Measurements from ENCODE around the gene CD99L2. TPM values are rescaled to one million over a fixed set of nuclear protein-coding genes. Genes with fewer than 3 reads are reported as not detected.

CD99L2 gene
- total RNA-seq, 1 experiment from 2014 or later, result 7.3 TPM

DNA sequence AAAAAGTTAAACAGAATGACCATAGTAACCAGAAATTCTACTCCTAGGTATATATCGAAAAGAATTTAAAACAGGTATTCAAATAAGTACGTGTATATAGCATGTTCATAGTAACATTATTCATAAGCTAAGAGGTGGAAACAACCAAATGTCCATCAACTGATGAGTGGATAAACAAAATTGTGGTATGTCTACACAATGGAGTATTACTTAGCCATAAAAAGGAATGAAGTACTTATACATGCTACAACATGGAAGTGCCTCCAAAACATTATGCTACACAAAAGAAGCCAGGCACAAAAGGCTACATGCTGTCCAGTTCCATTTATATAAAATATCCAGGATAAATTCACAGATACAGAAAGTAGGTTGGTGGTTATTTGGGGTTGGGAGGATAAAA lies 76.5 kb downstream of the CD99L2 start:
- TF ChIP-seq, protein P1, sequence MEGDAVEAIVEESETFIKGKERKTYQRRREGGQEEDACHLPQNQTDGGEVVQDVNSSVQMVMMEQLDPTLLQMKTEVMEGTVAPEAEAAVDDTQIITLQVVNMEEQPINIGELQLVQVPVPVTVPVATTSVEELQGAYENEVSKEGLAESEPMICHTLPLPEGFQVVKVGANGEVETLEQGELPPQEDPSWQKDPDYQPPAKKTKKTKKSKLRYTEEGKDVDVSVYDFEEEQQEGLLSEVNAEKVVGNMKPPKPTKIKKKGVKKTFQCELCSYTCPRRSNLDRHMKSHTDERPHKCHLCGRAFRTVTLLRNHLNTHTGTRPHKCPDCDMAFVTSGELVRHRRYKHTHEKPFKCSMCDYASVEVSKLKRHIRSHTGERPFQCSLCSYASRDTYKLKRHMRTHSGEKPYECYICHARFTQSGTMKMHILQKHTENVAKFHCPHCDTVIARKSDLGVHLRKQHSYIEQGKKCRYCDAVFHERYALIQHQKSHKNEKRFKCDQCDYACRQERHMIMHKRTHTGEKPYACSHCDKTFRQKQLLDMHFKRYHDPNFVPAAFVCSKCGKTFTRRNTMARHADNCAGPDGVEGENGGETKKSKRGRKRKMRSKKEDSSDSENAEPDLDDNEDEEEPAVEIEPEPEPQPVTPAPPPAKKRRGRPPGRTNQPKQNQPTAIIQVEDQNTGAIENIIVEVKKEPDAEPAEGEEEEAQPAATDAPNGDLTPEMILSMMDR (conservative IDR thresholded peaks at IDR 0.05), result no peak
- WGBS (ENCODE audit: extremely low coverage, insufficient read length, low lambda C conversion rate), result no CpG with 5 or more reads among the region's 2 CpGs

More for the DNA sequence above, 76.5 kb downstream of the CD99L2 start:
- no peak for DNase-seq
- H3K9ac ChIP-seq (ENCODE audit: extremely low read depth, insufficient read length, low read length), result no peak overlapping the region
- no peaks in the 10 kb centered on the region for H3K79me2 ChIP-seq (ENCODE audit: insufficient read depth, low read length)
- H3K23me2 ChIP-seq (ENCODE audit: insufficient read length, low read depth, low read length, poor library complexity, severe bottlenecking), result no peaks in the 10 kb centered on the region
- H4K5ac ChIP-seq (ENCODE audit: insufficient read length, low read depth, low read length), result no peak overlapping the region
- no peak overlapping the region for H2BK12ac ChIP-seq (ENCODE audit: insufficient read length, low read depth, low read length)
- no peak overlapping the region for H3K23ac ChIP-seq (ENCODE audit: insufficient read length, low read depth, low read length)
- no peak overlapping the region for H3K4ac ChIP-seq (ENCODE audit: low read depth, low read length)
- no peak overlapping the region for H2BK20ac ChIP-seq (ENCODE audit: low read depth, low read length, poor library complexity, severe bottlenecking)
- H2BK120ac ChIP-seq (ENCODE audit: low read depth, low read length, poor library complexity, severe bottlenecking), result no peak overlapping the region
- no peak overlapping the region for H4K8ac ChIP-seq (replicated peaks; ENCODE audit: insufficient read length, low read depth, low read length)
- no peak overlapping the region for H3K18ac ChIP-seq (ENCODE audit: insufficient read length, low read depth, low read length)
- Mint-ChIP-seq H3K36me3 (ENCODE audit: insufficient read depth in 1 of 3, low read depth in 3 of 3) (peaks cover 35 to 50% (median 35%) of the 10 kb centered on the region in 3 experiments), H3K4me1 (no peaks in the 10 kb centered on the region), H3K9me3 (peaks cover 50 to 68% of the 10 kb centered on the region in 2 experiments), H3K4me3 (no peak overlapping the region), H3K27me3 (ENCODE audit: low read depth) (no peaks in the 10 kb centered on the region), H3K27ac (no peak overlapping the region)
- no peaks in the 10 kb centered on the region for H3K27me3 ChIP-seq (ENCODE audit: insufficient read depth, low read length)
- no peak overlapping the region for H3K14ac ChIP-seq (ENCODE audit: insufficient read depth, low read length)
- no peak overlapping the region for H3T11ph ChIP-seq (ENCODE audit: low read length)
- no peak overlapping the region for H4K91ac ChIP-seq (ENCODE audit: insufficient read length, low read depth, low read length)
- H3K9me3 ChIP-seq (ENCODE audit: control insufficient read depth, low read depth, low read length), result no peaks in the 10 kb centered on the region
- H3K4me1 ChIP-seq (ENCODE audit: insufficient read depth, low read length), result no peaks in the 10 kb centered on the region
- H2BK5ac ChIP-seq (ENCODE audit: insufficient read length, low read length), result no peak overlapping the region
- no peak overlapping the region for H2AK5ac ChIP-seq (ENCODE audit: insufficient read length, low read length)
- H2BK15ac ChIP-seq (ENCODE audit: low read depth, low read length), result no peak overlapping the region
- H2AFZ ChIP-seq (ENCODE audit: low read length), result no peak overlapping the region
- H3K79me1 ChIP-seq (ENCODE audit: insufficient read depth, low read depth, low read length, poor library complexity, severe bottlenecking), result no peaks in the 10 kb centered on the region
- H4K20me1 ChIP-seq (ENCODE audit: control insufficient read depth, insufficient read depth, insufficient read length), result no peaks in the 10 kb centered on the region
- no peak overlapping the region for H3K4me2 ChIP-seq (ENCODE audit: insufficient read depth, insufficient read length, low read length)
- H3K27ac ChIP-seq (ENCODE audit: insufficient read length, low read depth, low read length), result no peak overlapping the region
- no peak overlapping the region for H3K56ac ChIP-seq (ENCODE audit: insufficient read length, low read depth, low read length)
